GM21576 (cell line): ENCODE data around the gene ZNF431.
"Not testable (repeated sequence)": the region's sequence is repeated elsewhere in the genome, so short reads cannot be mapped to it uniquely, and the experiment has no call there.

Experiments used
- ATAC-seq: cut with Tn5 transposase; IDR thresholded peaks from one replicate; pipeline ENCODE4 v1.9.1; 2021; ENCODE audit warnings: mild to moderate bottlenecking, moderate library complexity; ENCODE audit not compliant: unreplicated experiment

Gene ZNF431

DNA sequence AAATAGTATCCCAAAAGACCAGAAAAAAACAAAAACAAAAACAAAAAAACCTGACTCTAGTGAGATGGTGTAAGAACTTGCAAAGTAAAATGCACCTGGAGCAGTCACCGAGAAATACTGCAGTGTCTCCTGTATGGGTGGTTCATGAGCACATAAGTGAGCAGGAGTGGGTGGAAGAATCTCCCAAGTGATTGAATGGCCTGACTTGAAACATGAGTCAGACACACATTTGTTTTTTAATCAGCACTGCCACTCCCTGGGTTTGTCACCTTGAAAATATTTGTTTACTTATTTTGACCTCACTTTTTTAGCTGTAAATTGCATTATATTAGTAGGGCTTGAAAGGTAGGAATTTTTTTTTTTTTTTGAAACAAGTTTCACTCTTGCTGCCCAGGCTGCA lies 2.0 kb downstream of the ZNF431 start:
- no peak for ATAC-seq

DNA sequence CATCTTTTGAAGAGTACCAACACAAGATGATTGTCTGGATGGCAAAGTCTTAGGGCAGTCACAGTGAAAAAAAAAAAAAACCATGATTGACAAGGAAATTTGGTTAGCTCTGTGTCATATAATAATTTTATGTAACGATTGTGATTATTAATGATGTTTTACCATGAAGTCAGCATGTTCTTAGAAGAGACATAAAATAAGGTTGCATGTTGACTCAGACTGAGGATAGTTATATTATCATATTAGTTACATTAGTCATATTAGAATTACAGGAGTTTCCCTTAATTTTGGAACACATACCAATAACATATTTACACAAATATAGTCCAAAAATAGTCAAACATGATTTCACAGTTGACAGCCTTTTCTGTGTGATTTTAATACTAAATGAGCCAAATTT lies 5.7 kb downstream of the ZNF431 start:
- no peak for ATAC-seq

DNA sequence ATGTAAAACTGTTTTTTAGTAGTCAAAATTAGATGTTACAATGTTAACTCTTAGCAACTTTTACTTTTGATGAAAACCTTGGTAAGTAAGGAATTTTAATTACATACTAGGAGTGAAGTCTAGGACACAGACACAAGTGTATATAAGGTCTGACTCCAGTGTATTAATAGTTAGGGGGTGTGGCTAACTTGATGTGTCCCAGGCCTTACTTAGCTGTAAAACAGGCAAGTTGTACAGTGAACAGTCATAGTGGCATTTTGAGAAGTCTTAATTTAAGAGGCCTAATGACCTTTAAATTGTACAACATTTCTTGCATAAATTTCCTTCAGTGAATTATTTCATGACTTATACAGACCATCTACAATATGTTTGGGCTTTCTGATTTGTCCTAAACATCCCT lies 6.8 kb downstream of the ZNF431 start:
- ATAC-seq, result no peak

DNA sequence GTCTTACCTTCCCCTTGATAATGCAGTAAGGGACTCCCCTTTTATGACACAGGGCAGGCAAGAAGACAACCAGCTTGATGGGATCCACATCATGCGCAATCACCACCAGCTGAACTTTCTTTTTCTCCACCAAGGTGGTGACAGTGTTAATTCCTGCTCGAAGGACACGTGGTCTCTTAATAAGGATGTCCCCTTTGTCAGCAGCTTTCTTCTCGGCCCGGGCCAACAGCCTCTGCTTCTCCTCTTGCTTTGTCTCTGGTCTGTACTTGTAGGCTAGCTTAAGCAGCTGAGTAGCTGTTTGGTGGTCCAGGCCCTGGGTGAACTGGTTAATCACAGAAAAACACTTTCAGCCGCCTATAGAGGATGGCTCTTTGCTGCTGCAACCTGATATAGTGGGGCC lies 8.0 kb downstream of the ZNF431 start:
- ATAC-seq, result no peak

DNA sequence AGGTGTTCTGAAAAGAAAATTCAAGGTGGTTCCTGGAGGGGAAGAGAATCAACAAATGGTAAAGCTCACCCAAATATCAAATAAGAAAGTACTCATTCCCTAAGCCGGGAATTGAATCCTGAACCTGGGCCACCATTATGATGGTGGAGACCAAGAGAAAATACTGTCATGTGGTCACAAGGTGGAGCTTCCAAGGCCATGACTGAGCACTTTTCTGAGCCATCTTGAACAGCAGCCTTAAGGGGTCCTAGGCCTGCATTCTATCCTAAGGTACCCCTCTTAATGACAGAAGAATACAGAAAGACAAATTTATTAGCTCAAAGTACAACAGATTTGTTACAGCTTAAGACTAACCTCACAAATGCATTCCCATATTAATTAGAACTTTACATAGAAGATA lies 9.6 kb downstream of the ZNF431 start:
- no peak for ATAC-seq

DNA sequence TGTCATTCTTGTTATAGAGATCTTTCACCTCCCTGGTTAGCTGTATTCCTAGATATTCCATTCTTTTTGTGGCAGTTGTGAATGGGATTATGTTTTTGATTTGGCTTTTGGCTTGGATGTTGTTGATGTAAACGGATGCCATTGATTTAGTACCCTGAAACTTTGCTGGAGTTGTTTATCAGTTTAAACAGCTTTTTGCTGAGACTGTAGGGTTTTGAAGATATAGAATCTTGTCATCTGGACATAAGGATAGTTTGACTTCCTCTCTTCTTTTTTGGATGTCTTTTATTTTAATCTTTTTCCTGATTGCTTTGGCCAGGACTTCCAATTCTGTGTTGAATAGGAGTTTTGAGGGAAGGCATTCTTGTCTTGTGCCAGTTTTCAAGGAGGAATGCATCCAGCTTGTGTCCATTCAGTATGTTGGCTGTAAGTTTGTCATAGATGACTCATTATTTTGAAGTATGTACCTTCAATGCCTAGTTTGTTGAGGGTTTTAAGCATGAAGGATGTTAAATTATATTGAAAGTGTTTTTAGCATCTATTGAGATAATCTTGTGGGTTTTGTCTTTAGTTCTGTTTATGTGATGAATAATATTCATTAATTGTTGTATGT lies 16.8 kb downstream of the ZNF431 start:
- no peak for ATAC-seq

DNA sequence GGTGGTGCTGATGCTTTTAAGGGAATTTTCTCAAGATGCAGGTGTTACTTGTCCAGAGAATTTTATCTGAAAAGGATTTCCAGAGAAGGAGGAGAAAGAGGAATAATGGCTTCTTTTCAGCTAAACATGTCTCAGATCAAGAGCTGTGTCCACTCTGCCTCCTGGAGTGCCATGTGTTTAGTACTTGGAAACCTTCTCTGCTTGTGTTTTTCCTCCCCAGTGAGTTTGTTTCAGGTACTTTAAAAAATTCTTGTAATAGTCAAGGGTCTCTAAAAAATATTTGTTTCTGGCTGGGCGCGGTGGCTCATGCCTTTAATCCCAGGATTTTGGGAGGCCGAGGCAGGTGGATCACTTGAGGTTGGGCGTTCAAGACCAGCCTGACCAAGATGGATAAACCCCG lies 22.7 kb downstream of the ZNF431 start:
- ATAC-seq, result no peak

DNA sequence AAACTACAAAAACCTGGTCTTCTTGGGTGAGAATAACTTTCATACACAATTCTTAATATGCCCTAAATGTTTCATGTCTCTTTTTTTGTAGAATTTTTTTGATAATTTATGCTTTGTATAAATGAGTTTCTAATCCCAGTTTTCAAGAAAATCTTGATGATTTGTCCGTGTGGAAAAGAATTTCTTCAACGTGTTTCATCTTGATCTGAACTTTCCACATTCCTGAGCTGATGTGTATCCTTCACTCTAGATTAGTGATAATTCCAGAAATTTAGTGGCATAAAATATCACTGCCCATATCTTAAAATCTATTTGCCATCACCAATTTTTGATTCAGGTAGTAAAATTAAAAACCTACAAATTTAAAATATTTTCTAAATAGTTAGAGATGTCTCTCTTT lies 24.6 kb downstream of the ZNF431 start:
- ATAC-seq, result no peak

DNA sequence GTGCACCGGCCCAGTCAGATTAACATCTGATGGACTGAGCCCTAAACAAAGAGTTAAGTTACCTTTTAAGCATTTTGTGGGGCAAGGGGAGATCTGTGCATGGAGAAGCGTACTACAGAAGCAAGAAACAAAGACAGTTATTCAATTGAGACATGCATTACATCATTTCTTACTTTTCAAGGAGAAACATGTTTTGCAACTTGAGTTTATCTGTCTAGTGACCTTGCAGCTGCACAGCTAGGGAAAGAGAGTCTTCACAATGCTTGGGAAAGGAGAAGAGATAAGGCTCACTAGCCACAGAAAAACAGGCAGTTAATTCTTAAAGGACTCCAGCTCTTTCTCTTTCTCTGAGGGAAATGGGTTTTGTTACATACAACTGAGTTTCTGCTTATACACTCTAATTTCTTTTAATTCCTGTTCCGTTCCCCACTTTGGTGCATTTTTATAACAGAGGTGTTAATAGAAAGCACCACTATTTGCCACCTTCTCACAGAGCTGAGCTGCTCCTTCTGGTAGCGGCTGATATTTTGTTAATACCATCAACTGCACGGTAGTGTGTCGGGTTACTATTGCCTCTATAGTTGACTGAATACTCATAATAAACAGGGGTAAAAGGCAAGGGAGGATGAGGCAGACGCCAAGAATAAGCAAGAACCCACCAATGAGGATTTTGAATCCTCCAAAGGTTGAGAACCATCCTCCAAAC lies 55.9 kb downstream of the ZNF431 start:
- no peak for ATAC-seq

DNA sequence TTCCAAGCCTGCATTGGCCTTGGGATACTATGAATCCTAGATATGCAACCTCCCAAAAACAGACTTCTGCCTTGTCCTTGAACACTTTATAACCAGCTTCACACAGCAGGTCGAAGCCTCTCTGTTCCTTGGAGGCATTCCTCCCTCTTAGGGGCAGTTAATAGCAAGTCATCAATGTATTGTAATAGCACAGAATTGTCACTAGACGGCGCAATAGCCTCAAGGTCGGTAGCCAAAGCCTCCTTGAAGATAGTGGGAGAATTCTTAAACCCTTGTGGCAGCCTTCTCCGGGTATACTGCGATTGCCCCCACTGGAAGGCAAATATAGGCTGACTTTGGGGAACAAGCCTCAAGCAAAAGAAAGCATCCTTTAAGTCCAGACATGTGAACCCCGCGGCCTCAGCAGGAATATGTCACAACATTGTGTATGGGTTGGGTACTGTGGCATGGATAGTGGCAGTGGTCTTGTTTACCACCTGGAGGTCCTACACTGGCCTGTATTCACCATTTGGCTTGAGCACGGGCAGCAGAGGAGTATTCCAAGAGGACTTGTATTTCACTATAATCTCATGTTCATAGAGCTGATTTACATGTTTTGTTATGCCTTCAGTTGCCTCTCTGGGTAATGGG lies 61.1 kb downstream of the ZNF431 start:
- ATAC-seq, result no peak

DNA sequence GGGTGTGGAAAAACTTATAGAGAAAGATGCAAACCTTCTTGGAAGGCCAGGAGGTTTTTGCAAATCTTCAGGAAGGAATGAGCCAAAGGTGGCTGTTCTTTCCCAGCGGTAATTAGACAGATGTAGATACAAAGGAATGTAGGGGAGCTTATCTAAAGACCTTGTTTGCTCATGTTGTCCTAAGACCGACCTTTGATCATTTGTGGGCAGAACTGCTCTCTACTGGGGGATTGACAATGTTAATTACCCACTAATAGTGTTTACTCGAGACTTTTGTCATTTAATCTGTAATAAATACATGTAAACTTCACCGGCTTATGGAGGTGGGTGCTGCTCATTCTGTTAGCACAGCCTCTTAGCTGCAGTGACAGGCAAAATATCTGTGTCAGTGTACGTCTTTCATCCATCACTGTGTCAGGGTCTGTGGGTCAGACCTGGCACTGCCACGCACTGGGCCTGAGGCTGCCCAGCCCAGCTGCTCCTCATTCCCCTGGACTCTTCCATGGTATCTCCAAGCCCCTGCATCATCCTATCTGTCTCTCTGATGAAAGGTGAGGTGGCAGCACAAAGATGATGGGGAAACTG lies 68.3 kb downstream of the ZNF431 start:
- no peak for ATAC-seq

DNA sequence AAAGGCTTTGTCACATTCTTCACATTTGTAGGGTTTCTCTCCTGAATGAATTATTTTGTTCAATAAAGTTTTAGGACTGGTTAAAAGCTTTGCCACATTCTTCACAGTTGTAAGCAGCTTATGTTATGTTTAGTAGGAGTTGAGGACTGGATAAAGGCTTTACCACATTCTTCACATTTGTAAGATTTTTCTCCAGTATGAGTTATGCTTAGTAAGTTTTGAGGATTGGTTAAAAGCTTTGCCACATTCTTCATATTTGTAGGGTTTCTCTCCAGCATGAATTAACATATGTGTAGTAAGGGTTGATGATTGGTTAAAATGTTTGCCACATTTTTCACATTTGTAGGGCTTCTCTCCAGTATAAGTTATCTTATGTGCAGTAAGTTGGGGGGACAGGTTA lies 79.9 kb downstream of the ZNF431 start:
- ATAC-seq, result no peak

DNA sequence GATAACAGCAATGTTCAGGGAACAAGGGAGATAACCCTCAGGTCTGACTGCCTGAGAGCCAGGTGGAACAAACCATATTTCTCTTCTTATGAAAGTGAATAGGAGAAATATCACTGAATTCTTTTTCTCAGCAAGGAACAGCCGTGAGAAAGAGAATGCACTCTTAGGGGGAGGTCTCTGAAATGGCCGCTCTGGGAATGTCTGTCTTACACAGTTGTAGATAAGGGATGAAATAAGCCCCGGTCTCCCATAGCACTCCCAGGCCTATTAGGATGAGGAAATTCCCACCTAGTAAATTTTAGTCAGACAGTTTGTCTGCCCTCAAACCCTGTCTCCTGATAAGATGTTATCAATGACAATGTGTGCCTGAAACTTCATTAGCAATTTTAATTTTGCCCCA lies 88.1 kb downstream of the ZNF431 start:
- not testable (repeated sequence) for ATAC-seq

DNA sequence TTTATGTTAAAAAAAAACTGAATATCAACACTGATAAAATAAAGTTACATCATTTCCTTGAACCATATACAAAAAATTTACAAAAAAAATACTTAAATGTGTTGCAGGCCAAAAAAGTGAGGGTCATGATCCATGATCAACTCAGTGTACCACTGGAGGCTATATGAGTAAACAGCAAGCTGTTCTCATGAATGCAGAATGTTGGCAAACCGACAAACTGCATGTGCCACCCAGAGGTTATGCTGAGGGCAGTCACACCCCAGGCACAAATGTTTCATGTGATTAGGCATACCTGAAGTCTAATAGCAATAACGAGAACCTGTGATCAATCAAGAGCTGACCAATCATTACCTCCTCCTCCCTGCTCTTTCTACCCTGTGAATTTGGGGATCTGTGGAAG lies 91.9 kb downstream of the ZNF431 start:
- no peak for ATAC-seq

DNA sequence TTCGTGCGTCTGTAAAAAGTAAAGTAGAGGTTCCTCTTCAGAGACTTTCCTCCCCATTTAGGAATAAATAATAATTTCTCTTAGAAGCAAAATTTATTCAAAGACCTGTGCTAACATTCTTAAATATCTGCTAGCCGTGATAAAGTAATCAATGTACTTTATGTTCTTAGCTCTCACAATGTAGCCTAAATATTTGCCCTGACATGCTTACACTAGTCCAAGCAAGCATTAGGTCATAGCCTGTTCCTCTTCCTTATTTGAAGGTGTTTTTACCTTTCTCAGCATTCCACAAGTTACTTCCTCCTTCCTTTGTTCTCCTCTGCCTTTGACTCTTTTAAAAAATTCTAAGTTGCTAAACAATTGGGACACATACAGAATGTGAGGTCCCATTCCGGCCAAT lies 94.9 kb downstream of the ZNF431 start:
- not testable (repeated sequence) for ATAC-seq

DNA sequence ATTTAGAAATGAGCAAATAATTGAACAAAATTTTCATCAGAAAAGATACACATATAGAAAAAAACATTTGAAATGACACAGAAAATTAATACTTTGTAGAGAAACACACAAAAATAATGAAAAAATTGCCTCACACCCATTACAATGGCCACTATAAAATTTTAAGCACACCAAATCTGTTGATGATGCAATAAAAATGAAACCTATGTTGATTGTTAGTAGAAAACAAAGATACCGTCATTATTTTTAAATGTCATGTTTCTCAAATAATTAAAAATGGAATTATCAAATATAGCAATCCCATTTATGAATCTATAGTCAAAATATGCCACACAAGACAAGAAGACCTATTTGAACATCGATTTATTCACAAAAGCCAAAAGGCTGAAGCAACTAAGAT lies 96.8 kb downstream of the ZNF431 start:
- no peak for ATAC-seq
